ENCODE measurements around the gene SHH. TPM values are rescaled to one million over a fixed set of nuclear protein-coding genes. Genes with fewer than 3 reads are reported as not detected.

Gene SHH
- total and polyA plus RNA-seq, 2 of the 4 experiments (the other 2 are of a cell fraction), result under 0.01 to 0.03 TPM

DNA sequence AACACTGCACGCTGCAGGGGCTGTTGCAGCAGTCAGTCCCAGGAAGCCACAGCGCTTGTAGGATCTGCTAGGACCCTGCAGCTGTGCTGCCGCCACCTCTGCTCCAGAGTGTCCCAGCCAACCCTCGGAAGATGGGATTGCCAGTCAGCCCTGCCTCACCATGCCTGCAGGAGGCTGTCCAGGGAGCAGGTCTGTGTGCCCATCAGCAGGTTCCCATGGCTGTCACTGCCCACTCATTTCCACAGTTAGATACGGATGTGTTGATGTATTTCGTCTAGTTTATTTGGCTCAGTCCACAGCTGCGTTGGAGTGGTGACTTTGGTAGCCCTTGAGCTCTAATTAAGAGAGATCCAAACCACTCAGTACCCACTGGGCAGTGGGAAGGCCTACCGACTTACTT, 35.7 kb downstream of the SHH start:
- Histone ChIP-seq H3K27me3 (ENCODE audit: control insufficient read depth, insufficient read depth, low read length) (no peaks in the 10 kb centered on the region), H3K4me3 (ENCODE audit: insufficient read depth, low read depth, low read length) (no peak overlapping the region), H4K91ac (ENCODE audit: insufficient read depth, low read depth, low read length) (no peak overlapping the region), H3K27ac (ENCODE audit: insufficient read depth, low read length) (no peak overlapping the region), H3K14ac (replicated peaks; ENCODE audit: low read depth, low read length) (no peak overlapping the region), H2BK20ac (ENCODE audit: low read depth, low read length) (no peak overlapping the region), H3K18ac (ENCODE audit: low read depth, low read length) (no peak overlapping the region), H3K9me3 (ENCODE audit: control insufficient read depth, insufficient read depth, low read length) (no peaks in the 10 kb centered on the region), H3K9ac (ENCODE audit: low read depth, low read length) (no peak overlapping the region), H3K9me1 (ENCODE audit: insufficient read depth, low read length) (peaks cover 10% of the 10 kb centered on the region), H2BK120ac (ENCODE audit: low read depth, low read length) (no peak overlapping the region), H3K56ac (ENCODE audit: extremely low read depth, insufficient read depth, low read length) (no peak overlapping the region), H4K20me1 (ENCODE audit: insufficient read depth, low read length) (no peaks in the 10 kb centered on the region), H4K5ac (ENCODE audit: low read depth, low read length) (no peak overlapping the region), H3K4ac (ENCODE audit: low read depth, low read length) (no peak overlapping the region), H3K79me1 (ENCODE audit: low read depth in 1 of 2, low read length in 2 of 2) (peaks cover 3 to 12% of the 10 kb centered on the region in 2 experiments; a peak in 2 of 4 replicates), H2AK5ac (ENCODE audit: low read depth, low read length) (no peak overlapping the region), H3K23ac (ENCODE audit: low read depth, low read length) (no peak overlapping the region), H4K8ac (ENCODE audit: low read depth in 2 of 2, low read length in 2 of 2) (no peak overlapping the region), H3K4me2 (ENCODE audit: low read depth, low read length) (no peak overlapping the region), H2BK5ac (ENCODE audit: low read depth, low read length, poor library complexity, severe bottlenecking) (no peak overlapping the region), H3K36me3 (ENCODE audit: control insufficient read depth, insufficient read depth, low read length) (peaks cover 45% of the 10 kb centered on the region), H3K4me1 (ENCODE audit: control insufficient read depth, insufficient read depth, low read length) (no peaks in the 10 kb centered on the region), H2BK15ac (ENCODE audit: low read depth, low read length) (no peak overlapping the region), H2AFZ (replicated peaks; ENCODE audit: low read length, poor library complexity) (no peak overlapping the region), H2AK9ac (replicated peaks; ENCODE audit: low read depth, low read length, poor library complexity) (no peak overlapping the region)
- no TSS peak for BruUV-seq (replicated peaks)
- in situ Hi-C loops (cut with MboI; ENCODE audit: low sequenced_read_pairs) (no loop called here), dilution Hi-C loops (cut with HindIII; ENCODE audit: low sequenced_read_pairs, unreplicated experiment) (no loop called here), intact Hi-C loops (cut with micrococcal nuclease) (no loop called here)
- ATAC-seq (ENCODE audit: low read depth) (no peak), DNase-seq (no peak)
- TF ChIP-seq RCOR1 (IDR thresholded peaks at IDR 0.05; ENCODE audit: insufficient replicate concordance, low read length), result no peak
- no peak for TF ChIP-seq MAFK (IDR thresholded peaks at IDR 0.05; ENCODE audit: low read depth, low read length)
- TF ChIP-seq NFE2L2 (IDR thresholded peaks at IDR 0.05; ENCODE audit: low read depth, low read length), result no peak
- no peak for TF ChIP-seq POLR2A (IDR thresholded peaks at IDR 0.05; ENCODE audit: low read depth, low read length)
- TF ChIP-seq, protein P1, sequence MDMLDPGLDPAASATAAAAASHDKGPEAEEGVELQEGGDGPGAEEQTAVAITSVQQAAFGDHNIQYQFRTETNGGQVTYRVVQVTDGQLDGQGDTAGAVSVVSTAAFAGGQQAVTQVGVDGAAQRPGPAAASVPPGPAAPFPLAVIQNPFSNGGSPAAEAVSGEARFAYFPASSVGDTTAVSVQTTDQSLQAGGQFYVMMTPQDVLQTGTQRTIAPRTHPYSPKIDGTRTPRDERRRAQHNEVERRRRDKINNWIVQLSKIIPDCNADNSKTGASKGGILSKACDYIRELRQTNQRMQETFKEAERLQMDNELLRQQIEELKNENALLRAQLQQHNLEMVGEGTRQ (IDR thresholded peaks at IDR 0.05; ENCODE audit: low read depth, low read length), result no peak
- 97% methylated on average over 4 of the region's 8 CpGs; no CpG with 5 or more reads in 1 of the 2 experiments for WGBS, 2 experiments (ENCODE audit: extremely low coverage in 2 of 2, insufficient read length in 1 of 2)
- CTCF ChIA-PET, result interaction anchor here (1.4 kb wide), 1 partner anchor 10 kb away, joined by 5 read pairs; no protein-coding TSS in a partner anchor
- POLR2A ChIA-PET (ENCODE audit: unreplicated experiment), result no interaction called here
